ENCODE results near the gene CECR2.

Gene CECR2

DNA sequence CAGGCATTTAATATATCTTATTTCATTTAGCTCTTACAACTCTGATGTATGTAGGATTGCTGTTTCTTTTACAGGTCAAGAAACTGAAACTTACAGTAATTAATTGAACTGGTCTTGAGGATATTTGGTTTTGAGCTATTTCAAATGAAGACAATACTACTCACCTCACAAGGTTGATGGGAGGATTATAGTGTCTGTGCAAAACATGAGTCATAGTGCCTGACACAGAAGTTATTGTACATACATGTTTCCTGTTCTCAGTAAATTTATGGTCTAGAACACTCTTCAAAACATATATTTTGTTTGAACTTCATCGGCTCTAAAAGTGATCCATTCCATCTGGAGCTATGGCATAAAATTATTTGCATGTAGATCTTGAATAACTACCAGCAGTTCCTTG is 61.9 kb downstream of the CECR2 start:
- no peaks in the 10 kb centered on the region for H3K36me3 Mint-ChIP-seq
- H3K4me1 Mint-ChIP-seq, result no peaks in the 10 kb centered on the region
- no peak overlapping the region for H3K27ac Mint-ChIP-seq
- H3K4me3 Mint-ChIP-seq, result no peak overlapping the region
- no peak for DNase-seq (ENCODE audit: low spot score in 2 of 2)
- H3K9me3 Mint-ChIP-seq, result no peaks in the 10 kb centered on the region
- H3K27me3 Mint-ChIP-seq, result peaks cover 26% of the 10 kb centered on the region
- ATAC-seq (ENCODE audit: low read depth), result no peak

DNA sequence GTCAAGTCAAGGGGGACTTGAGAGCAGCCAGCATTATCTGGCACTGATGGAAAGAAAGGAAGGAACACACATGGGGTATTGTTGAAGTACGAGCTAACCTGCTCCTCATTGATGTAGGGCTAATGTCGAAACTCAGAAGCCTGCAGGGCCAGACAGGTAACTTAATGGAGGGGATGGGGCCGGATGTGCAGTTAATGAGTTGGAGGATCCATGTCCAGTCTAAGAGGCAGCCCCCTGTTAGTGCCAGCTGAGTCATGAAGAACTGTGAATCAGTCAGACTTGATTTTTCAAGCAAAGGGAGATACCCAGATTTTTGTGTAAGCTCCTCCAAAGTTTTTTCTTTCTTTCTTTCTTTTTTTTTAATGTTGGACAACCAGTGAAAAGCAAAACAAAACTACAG is 65.6 kb downstream of the CECR2 start:
- no peak for ATAC-seq (ENCODE audit: low read depth)
- Mint-ChIP-seq H3K36me3 (no peaks in the 10 kb centered on the region), H3K9me3 (no peaks in the 10 kb centered on the region), H3K27ac (no peak overlapping the region), H3K27me3 (peaks cover 21% of the 10 kb centered on the region), H3K4me3 (no peak overlapping the region), H3K4me1 (peaks cover 10% of the 10 kb centered on the region)
- no peak for DNase-seq (ENCODE audit: low spot score in 2 of 2)

DNA sequence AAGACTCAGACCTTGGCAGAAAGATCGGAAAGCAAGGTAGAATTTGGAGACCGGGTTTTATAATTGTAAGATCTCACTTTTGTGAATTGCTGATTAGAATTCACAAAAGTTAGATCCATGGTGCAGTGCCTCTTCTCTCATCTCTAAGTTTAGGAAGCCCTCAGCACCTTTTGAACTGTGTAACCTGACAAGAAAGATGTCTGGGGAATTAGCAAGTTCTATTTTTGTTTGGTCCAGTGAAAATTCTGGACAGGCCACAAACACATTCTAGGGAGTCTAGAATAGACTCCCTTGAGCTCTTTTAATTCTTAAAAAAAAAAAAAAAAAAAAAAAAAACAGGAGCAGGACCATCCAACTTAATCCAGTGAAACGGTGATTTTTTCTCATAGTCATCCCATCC is 66.1 kb downstream of the CECR2 start:
- H3K27me3 Mint-ChIP-seq, result peaks cover 18% of the 10 kb centered on the region
- H3K4me3 Mint-ChIP-seq, result no peak overlapping the region
- DNase-seq (ENCODE audit: low spot score in 2 of 2), result no peak
- peaks cover 10% of the 10 kb centered on the region for H3K4me1 Mint-ChIP-seq
- no peaks in the 10 kb centered on the region for H3K9me3 Mint-ChIP-seq
- no peak overlapping the region for H3K27ac Mint-ChIP-seq
- H3K36me3 Mint-ChIP-seq, result no peaks in the 10 kb centered on the region
- no peak for ATAC-seq (ENCODE audit: low read depth)

DNA sequence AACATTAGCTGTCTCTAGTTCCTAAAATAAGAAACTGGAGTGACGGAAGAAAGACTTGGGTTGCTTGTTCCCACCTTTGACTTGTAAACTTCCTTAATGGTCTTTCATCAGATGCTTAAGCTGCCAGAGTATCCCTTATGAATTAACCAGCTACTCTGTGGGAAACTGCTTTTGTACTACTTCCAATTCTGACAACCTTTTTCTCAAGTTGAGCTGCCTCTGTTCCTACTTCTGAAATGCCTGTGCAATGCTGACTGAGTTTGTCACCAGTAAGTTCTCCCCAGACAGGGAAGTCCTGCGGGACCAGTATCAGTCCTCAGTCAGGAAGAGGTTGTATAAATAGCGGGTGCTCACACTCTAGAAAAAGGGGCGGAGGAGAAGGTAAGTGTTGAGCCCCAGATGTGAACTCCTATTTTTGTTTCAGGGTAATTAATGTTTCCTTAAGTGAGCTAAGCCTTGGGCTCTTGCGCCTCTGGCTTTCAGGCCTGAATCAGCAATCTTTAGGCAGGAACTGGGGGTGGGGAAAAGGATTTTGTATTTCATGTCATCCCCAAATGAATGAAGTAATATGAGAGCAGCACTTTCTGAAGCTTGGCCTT is 67.2 kb downstream of the CECR2 start:
- Mint-ChIP-seq H3K27me3 (peaks cover 16% of the 10 kb centered on the region), H3K4me3 (no peak overlapping the region), H3K9me3 (no peaks in the 10 kb centered on the region), H3K27ac (no peak overlapping the region), H3K36me3 (no peaks in the 10 kb centered on the region), H3K4me1 (peaks cover 10% of the 10 kb centered on the region)
- ATAC-seq (ENCODE audit: low read depth) (no peak), DNase-seq (ENCODE audit: low spot score in 2 of 2) (no peak)

- Mint-ChIP-seq H3K27me3 (peaks cover 17% of the 10 kb centered on the region), H3K27ac (no peak overlapping the region), H3K36me3 (no peaks in the 10 kb centered on the region), H3K4me1 (peaks cover 10% of the 10 kb centered on the region), H3K4me3 (no peak overlapping the region), H3K9me3 (no peaks in the 10 kb centered on the region)
- no peak for DNase-seq (ENCODE audit: low spot score in 2 of 2)
- ATAC-seq (ENCODE audit: low read depth), result no peak
Observed at GRCh38 chr22:17436981-17437412, 67.7 kb downstream of the CECR2 start.

- no peaks in the 10 kb centered on the region for H3K9me3 Mint-ChIP-seq
- H3K36me3 Mint-ChIP-seq, result no peaks in the 10 kb centered on the region
- peaks cover 10% of the 10 kb centered on the region for H3K4me1 Mint-ChIP-seq
- peaks cover 18% of the 10 kb centered on the region for H3K27me3 Mint-ChIP-seq
- no peak for ATAC-seq (ENCODE audit: low read depth)
- no peak for DNase-seq (ENCODE audit: low spot score in 2 of 2)
- H3K27ac Mint-ChIP-seq, result no peak overlapping the region
- no peak overlapping the region for H3K4me3 Mint-ChIP-seq
Observed at GRCh38 chr22:17438026-17438425, 68.8 kb downstream of the CECR2 start.

GRCh38 chr22:17441326-17441725 is 72.1 kb downstream of the CECR2 start:
- no peak for ATAC-seq (ENCODE audit: low read depth)
- Mint-ChIP-seq H3K4me3 (no peak overlapping the region), H3K4me1 (peaks cover 10% of the 10 kb centered on the region), H3K9me3 (no peaks in the 10 kb centered on the region), H3K27me3 (peaks cover 15% of the 10 kb centered on the region), H3K27ac (no peak overlapping the region), H3K36me3 (no peaks in the 10 kb centered on the region)
- DNase-seq (ENCODE audit: low spot score in 2 of 2), result no peak

DNA sequence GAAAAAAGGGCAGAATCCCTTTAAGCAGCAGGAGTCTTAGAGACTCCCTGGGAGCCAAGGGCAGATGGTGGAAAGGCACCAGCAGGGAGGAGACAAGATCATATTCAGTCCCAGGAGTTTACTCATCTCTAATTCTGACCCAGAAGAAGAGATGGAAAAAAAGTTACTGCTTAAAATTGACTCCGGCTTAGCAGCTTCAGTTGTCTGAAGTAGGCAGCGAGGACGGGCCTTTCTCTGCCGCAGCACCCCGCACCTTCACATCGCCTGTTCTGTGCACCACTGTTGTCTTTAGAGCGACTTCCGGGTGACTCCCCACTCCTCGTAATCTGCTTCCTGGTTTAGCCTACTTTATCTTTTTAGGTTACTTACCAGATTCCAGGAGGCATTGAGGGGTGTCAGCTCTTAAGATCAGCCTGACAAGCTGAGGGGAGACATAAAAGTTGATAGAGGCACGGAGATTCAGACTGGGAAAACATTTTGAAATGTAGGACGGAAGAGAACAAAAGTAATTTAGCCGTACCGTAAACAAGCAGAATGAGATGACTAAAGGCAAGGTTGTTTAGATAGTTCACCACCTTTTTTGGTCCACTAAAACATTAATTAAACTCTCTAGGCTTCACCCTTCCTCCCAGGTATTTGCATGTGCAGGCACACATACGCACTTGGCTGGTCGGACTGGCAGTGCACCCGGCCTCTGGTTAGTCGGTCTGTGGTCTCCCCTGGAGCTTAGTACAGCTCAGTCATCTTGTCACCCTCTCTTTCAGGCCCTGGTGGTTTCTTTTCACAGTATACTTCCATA is 74.3 kb downstream of the CECR2 start:
- ATAC-seq (ENCODE audit: low read depth), result no peak
- peaks cover 6% of the 10 kb centered on the region for H3K27me3 Mint-ChIP-seq
- H3K27ac Mint-ChIP-seq, result no peak overlapping the region
- H3K9me3 Mint-ChIP-seq, result no peaks in the 10 kb centered on the region
- no peaks in the 10 kb centered on the region for H3K4me1 Mint-ChIP-seq
- no peak overlapping the region for H3K4me3 Mint-ChIP-seq
- no peak for DNase-seq (ENCODE audit: low spot score in 2 of 2)
- H3K36me3 Mint-ChIP-seq, result no peaks in the 10 kb centered on the region

- Mint-ChIP-seq H3K36me3 (no peaks in the 10 kb centered on the region), H3K27ac (no peak overlapping the region), H3K4me1 (no peaks in the 10 kb centered on the region), H3K27me3 (peaks cover 6% of the 10 kb centered on the region), H3K9me3 (no peaks in the 10 kb centered on the region), H3K4me3 (no peak overlapping the region)
- DNase-seq (ENCODE audit: low spot score in 2 of 2), result no peak
- ATAC-seq (ENCODE audit: low read depth), result no peak
Observed at GRCh38 chr22:17444204-17444504, 74.9 kb downstream of the CECR2 start.

DNA sequence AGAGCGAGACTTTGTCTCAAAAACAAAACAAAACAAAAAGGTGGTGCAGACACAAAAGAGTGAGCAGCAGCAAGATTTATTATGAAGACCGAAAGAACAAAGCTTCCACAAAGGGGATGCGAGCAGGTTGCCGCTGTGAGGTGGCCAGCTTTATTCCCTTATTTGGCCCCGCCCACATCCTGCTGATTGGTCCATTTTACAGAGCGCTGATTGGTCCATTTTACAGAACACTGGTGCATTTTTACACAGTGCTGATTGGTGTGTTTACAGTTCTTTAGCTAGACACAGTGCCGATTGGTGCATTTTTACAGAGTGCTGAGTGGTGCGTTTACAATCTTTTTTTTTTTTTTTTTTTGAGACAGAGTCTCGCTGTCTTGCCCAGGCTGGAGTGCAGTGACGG is 77.4 kb downstream of the CECR2 start:
- Mint-ChIP-seq H3K27ac (no peak overlapping the region), H3K9me3 (no peaks in the 10 kb centered on the region), H3K36me3 (no peaks in the 10 kb centered on the region)

DNA sequence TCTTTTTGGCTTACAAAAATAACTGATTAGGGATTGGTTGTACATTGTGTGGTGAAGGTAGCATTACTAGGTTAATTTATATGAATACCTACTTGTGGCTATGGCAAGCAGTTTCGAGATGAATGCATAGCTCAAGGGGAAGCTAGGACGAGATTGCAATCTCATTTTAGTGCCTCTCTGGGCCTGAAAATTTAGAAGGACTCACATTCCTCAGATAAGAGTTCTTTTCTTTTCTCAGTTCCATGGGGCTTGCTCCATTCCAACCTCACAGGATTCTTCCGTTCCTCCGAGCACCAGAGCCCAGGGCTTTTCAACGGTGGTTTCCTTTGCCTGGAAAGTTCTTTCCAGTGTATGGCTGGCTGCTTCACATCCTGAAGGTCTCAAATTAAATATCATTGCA is 82.1 kb downstream of the CECR2 start:
- H3K4me1 Mint-ChIP-seq, result peaks cover 2% of the 10 kb centered on the region
- H3K27me3 Mint-ChIP-seq, result peaks cover 12% of the 10 kb centered on the region
- ATAC-seq (ENCODE audit: low read depth) (no peak), DNase-seq (ENCODE audit: low spot score in 2 of 2) (no peak)
- no peak overlapping the region for H3K4me3 Mint-ChIP-seq
- H3K27ac Mint-ChIP-seq, result no peak overlapping the region
- H3K36me3 Mint-ChIP-seq, result no peaks in the 10 kb centered on the region
- no peaks in the 10 kb centered on the region for H3K9me3 Mint-ChIP-seq

More for the DNA sequence above, 77.4 kb downstream of the CECR2 start:
- H3K27me3 Mint-ChIP-seq, result peaks cover 15% of the 10 kb centered on the region
- ATAC-seq (ENCODE audit: low read depth) (no peak), DNase-seq (ENCODE audit: low spot score in 2 of 2) (no peak)
- no peak overlapping the region for H3K4me3 Mint-ChIP-seq
- peaks cover 2% of the 10 kb centered on the region for H3K4me1 Mint-ChIP-seq

- ATAC-seq (ENCODE audit: low read depth), result peak; percentile 50
- H3K4me1 Mint-ChIP-seq, result peaks cover 2% of the 10 kb centered on the region
- H3K36me3 Mint-ChIP-seq, result no peaks in the 10 kb centered on the region
- H3K27ac Mint-ChIP-seq, result no peak overlapping the region
- no peaks in the 10 kb centered on the region for H3K9me3 Mint-ChIP-seq
- DNase-seq (ENCODE audit: low spot score in 2 of 2), result no peak
- no peak overlapping the region for H3K4me3 Mint-ChIP-seq
- H3K27me3 Mint-ChIP-seq, result peaks cover 12% of the 10 kb centered on the region
Observed at GRCh38 chr22:17460895-17461294, 91.6 kb downstream of the CECR2 start.

GRCh38 chr22:17470880-17471500 is 101.7 kb downstream of the CECR2 start:
- H3K9me3 Mint-ChIP-seq, result no peaks in the 10 kb centered on the region
- H3K4me1 Mint-ChIP-seq, result no peaks in the 10 kb centered on the region
- ATAC-seq (ENCODE audit: low read depth) (no peak), DNase-seq (ENCODE audit: low spot score in 2 of 2) (no peak)
- no peaks in the 10 kb centered on the region for H3K36me3 Mint-ChIP-seq
- no peak overlapping the region for H3K27ac Mint-ChIP-seq
- H3K4me3 Mint-ChIP-seq, result no peak overlapping the region
- peaks cover 25% of the 10 kb centered on the region for H3K27me3 Mint-ChIP-seq

- Mint-ChIP-seq H3K4me1 (no peaks in the 10 kb centered on the region), H3K4me3 (no peak overlapping the region), H3K9me3 (no peaks in the 10 kb centered on the region), H3K27me3 (peaks cover 22% of the 10 kb centered on the region), H3K36me3 (no peaks in the 10 kb centered on the region), H3K27ac (no peak overlapping the region)
- no peak for DNase-seq (ENCODE audit: low spot score in 2 of 2)
- ATAC-seq (ENCODE audit: low read depth), result no peak
Observed at GRCh38 chr22:17471886-17472535, 102.8 kb downstream of the CECR2 start.
